ENCODE results near the gene WDR37.

WDR37 gene

GRCh38 chr10:1172256-1172984 lies 116.2 kb downstream of the WDR37 start:
- no peak for DNase-seq

GRCh38 chr10:1173091-1173490 lies 116.9 kb downstream of the WDR37 start:
- no peak for DNase-seq

GRCh38 chr10:1174022-1174421 lies 117.8 kb downstream of the WDR37 start:
- no peak for DNase-seq

- no peak for DNase-seq
Measured at GRCh38 chr10:1175956-1176565, 119.9 kb downstream of the WDR37 start.

GRCh38 chr10:1177936-1178335 lies 121.8 kb downstream of the WDR37 start:
- DNase-seq = no peak

GRCh38 chr10:1178506-1178905 lies 122.3 kb downstream of the WDR37 start:
- no peak for DNase-seq

GRCh38 chr10:1179346-1180070 lies 123.3 kb downstream of the WDR37 start:
- no peak for DNase-seq

- no peak for DNase-seq
Measured at GRCh38 chr10:1180071-1180730, 124.0 kb downstream of the WDR37 start.

- no peak for DNase-seq
Measured at GRCh38 chr10:1180836-1181235, 124.7 kb downstream of the WDR37 start.
